ENCODE results near the gene CLEC5A. TPM values are rescaled to one million over a fixed set of nuclear protein-coding genes. Genes with fewer than 3 reads are reported as not detected.
"Not testable (repeated sequence)": the region's sequence is repeated elsewhere in the genome, so short reads cannot be mapped to it uniquely, and the experiment has no call there.

The CLEC5A gene
- total RNA-seq (under 1 TPM in 1 of 2 donors, not detected in 1; 0.27 TPM), total RNA-seq (0 reads per million in 2 donors)

GRCh38 chr7:141946796-141947195 is at the start of gene CLEC5A:
TSS of gene CLEC5A (minus strand) at chr7:141946974. CDS start at chr7:141946292, 682 bp downstream.
- no peak within 1 kb of the TSS for H3K4me3 Mint-ChIP-seq
- H3K36me3 Mint-ChIP-seq (ENCODE audit: low read depth) = no peaks in the 10 kb centered on the region
- peaks cover 17% of the 10 kb centered on the region for H3K27me3 Mint-ChIP-seq

DNA sequence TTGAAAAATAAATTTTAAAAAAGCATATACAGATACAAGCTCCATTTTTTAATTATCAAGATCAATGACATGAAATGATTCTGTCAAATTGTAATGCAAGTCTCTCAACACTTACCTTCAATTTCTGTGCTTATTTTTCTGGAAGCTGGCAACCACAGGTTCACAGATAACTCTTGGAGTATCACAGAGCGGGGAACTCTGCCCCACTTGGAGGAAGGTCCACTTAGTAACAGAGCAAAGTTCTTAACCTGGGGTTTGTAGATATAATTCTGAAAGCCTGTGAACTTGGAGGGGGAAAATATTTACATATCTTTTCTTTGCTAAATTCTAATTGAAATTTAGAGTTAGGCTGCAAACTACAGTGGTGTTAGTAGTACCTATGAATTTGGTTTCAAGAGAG is 46.6 kb upstream of the CLEC5A start:
- no peaks in the 10 kb centered on the region for H3K9me3 ChIP-seq (ENCODE audit: control insufficient read depth, low read length, poor library complexity, severe bottlenecking)
- H3K4me1 Mint-ChIP-seq = peaks cover 4% of the 10 kb centered on the region
- DNase-seq (no peak), ATAC-seq (no peak)
- no peak overlapping the region for H3K4me3 Mint-ChIP-seq
- H3K27me3 Mint-ChIP-seq = no peaks in the 10 kb centered on the region
- H3K36me3 Mint-ChIP-seq (ENCODE audit: low read depth) = no peaks in the 10 kb centered on the region
- H3K27ac Mint-ChIP-seq = no peak overlapping the region

More at GRCh38 chr7:141946796-141947195, at the start of gene CLEC5A:
- Mint-ChIP-seq H3K4me1 (no peaks in the 10 kb centered on the region), H3K27ac (peak within 1 kb of the TSS; percentile 22)
- DNase-seq (no peak), ATAC-seq (no peak)
- H3K9me3 ChIP-seq (ENCODE audit: control insufficient read depth, low read length, poor library complexity, severe bottlenecking) = peaks cover 2% of the 10 kb centered on the region

DNA sequence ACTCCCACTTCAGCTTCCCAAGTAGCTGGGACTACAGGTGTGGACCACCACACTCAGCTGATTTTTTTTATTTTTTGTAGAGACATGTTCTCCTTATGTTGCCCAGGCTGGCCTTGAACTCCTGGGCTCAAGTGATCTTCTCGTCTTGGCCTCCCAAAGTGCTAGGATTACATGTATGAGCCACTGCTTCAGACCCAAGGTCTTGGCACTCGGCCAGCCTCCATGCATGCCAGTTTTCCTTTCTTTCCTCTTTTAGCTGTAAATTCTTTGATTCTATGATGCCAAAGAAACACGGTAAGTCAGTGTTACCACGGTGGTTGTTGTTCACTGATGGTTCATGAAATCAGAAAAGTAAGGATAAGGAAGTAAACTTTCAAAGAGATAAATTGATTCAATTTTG is 45.9 kb upstream of the CLEC5A start:
- no peak overlapping the region for H3K4me3 Mint-ChIP-seq
- no peaks in the 10 kb centered on the region for H3K36me3 Mint-ChIP-seq (ENCODE audit: low read depth)
- no peak overlapping the region for H3K27ac Mint-ChIP-seq
- H3K4me1 Mint-ChIP-seq = peaks cover 4% of the 10 kb centered on the region
- H3K9me3 ChIP-seq (ENCODE audit: control insufficient read depth, low read length, poor library complexity, severe bottlenecking) = no peaks in the 10 kb centered on the region
- no peak for ATAC-seq
- no peak for DNase-seq
- no peaks in the 10 kb centered on the region for H3K27me3 Mint-ChIP-seq

DNA sequence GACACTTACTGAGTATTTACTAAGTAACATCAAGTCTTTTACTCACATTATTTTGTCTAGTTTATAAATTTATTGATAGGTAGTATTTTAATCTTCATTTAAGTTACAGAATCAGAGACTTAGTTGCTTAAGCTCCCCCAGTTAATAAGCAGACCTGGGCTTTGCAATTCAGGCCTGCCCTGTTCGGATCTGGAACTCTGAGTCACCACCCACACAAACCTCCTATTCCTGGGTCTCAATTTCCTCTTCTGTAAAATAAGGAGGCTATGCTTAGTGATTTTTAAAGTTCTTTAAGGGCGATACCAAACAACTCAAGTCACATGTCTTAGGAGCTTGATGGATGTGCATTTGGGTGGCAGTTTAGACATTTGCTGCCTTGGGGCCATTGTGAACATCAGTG is 45.4 kb upstream of the CLEC5A start:
- Mint-ChIP-seq H3K4me1 (peaks cover 4% of the 10 kb centered on the region), H3K4me3 (no peak overlapping the region), H3K36me3 (ENCODE audit: low read depth) (no peaks in the 10 kb centered on the region), H3K27ac (no peak overlapping the region), H3K27me3 (no peaks in the 10 kb centered on the region)
- no peaks in the 10 kb centered on the region for H3K9me3 ChIP-seq (ENCODE audit: control insufficient read depth, low read length, poor library complexity, severe bottlenecking)
- DNase-seq (no peak), ATAC-seq (no peak)

- Mint-ChIP-seq H3K36me3 (ENCODE audit: low read depth) (no peaks in the 10 kb centered on the region), H3K4me1 (peaks cover 5% of the 10 kb centered on the region), H3K27me3 (peaks cover under 1% of the 10 kb centered on the region), H3K4me3 (peak overlapping the region; percentile 4), H3K27ac (no peak overlapping the region)
- no peak for ATAC-seq
- H3K9me3 ChIP-seq (ENCODE audit: control insufficient read depth, low read length, poor library complexity, severe bottlenecking) = no peaks in the 10 kb centered on the region
- DNase-seq = no peak
These were observed 44.4 kb upstream of the CLEC5A start for GRCh38 chr7:141991140-141991539.

GRCh38 chr7:141990011-141990725 is 43.4 kb upstream of the CLEC5A start:
- no peaks in the 10 kb centered on the region for H3K36me3 Mint-ChIP-seq (ENCODE audit: low read depth)
- no peak for ATAC-seq
- no peak overlapping the region for H3K4me3 Mint-ChIP-seq
- H3K27ac Mint-ChIP-seq = no peak overlapping the region
- H3K27me3 Mint-ChIP-seq = peaks cover 4% of the 10 kb centered on the region
- no peaks in the 10 kb centered on the region for H3K9me3 ChIP-seq (ENCODE audit: control insufficient read depth, low read length, poor library complexity, severe bottlenecking)
- peaks cover 6% of the 10 kb centered on the region for H3K4me1 Mint-ChIP-seq
- DNase-seq = no peak

DNA sequence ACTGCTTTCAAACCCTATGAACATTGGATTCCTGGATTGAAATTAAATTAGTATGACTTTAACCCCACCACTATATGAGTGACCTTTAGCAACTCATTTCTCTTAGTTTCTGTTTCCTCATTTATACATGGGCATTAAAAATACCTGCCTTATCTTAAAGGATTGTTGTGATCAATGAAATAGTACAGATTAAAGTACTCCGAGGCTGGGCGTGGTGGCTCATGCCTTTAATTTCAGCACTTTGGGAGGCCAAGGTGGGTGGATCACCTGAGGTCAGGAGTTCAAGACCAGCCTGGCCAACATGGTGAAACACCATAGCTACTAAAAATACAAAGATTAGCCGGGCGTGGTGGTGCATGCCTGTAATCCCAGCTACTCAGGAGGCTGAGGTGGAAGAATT is 41.0 kb upstream of the CLEC5A start:
- H3K27me3 Mint-ChIP-seq; H3K27ac Mint-ChIP-seq; H3K4me3 Mint-ChIP-seq; H3K4me1 Mint-ChIP-seq; H3K36me3 Mint-ChIP-seq (ENCODE audit: low read depth); ATAC-seq; H3K9me3 ChIP-seq (ENCODE audit: control insufficient read depth, low read length, poor library complexity, severe bottlenecking); DNase-seq: not testable (repeated sequence)

DNA sequence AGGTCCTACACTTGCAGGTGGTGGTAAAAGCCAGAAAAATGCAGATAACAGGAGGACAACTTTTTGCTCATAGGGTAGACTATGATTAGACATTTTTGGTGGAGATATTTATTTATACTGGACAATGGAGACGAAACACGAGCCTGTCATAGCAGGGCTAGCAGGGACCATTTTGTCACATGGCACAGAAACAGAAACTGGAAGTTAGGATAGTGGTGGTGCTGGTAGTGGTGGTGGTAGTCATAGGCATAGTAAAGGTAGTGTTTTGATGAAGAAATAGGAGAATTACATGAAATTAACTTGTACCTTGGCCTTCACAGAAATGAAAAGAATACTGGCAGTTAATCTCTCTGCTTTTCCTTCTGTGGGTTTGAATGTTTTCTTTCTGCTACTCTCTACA is 40.1 kb upstream of the CLEC5A start:
- H3K27me3 Mint-ChIP-seq = peaks cover 4% of the 10 kb centered on the region
- H3K9me3 ChIP-seq (ENCODE audit: control insufficient read depth, low read length, poor library complexity, severe bottlenecking) = no peaks in the 10 kb centered on the region
- H3K36me3 Mint-ChIP-seq (ENCODE audit: low read depth) = no peaks in the 10 kb centered on the region
- peaks cover 6% of the 10 kb centered on the region for H3K4me1 Mint-ChIP-seq
- no peak overlapping the region for H3K4me3 Mint-ChIP-seq
- ATAC-seq (no peak), DNase-seq (no peak)
- no peak overlapping the region for H3K27ac Mint-ChIP-seq

- not testable (repeated sequence) for H3K27me3 Mint-ChIP-seq; H3K9me3 ChIP-seq (ENCODE audit: control insufficient read depth, low read length, poor library complexity, severe bottlenecking); ATAC-seq; DNase-seq; H3K36me3 Mint-ChIP-seq (ENCODE audit: low read depth); H3K27ac Mint-ChIP-seq; H3K4me1 Mint-ChIP-seq; H3K4me3 Mint-ChIP-seq
These were observed 39.2 kb upstream of the CLEC5A start for GRCh38 chr7:141985926-141986325.

DNA sequence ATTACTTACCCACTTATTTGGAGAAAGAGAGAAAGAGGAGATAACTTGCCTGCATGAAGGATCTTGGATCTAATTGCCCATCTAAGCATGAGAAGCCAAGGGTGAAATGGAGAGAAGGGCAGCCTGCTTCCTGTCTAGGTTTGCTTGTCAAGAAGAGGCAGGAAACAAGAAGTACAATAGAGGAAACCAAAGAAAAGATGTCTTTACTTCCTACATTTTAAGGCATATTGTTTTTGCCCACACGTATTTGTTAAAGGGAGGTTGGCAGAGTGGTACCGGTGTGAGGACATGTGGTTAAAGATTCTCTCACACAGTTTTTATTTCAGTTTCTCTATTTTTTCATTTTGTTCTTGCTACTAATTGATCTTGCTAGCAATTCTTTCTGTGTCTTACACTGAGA is 32.8 kb upstream of the CLEC5A start:
- Mint-ChIP-seq H3K4me3 (no peak overlapping the region), H3K27ac (no peak overlapping the region), H3K4me1 (peaks cover 11% of the 10 kb centered on the region), H3K36me3 (ENCODE audit: low read depth) (no peaks in the 10 kb centered on the region), H3K27me3 (no peaks in the 10 kb centered on the region)
- H3K9me3 ChIP-seq (ENCODE audit: control insufficient read depth, low read length, poor library complexity, severe bottlenecking) = no peaks in the 10 kb centered on the region
- ATAC-seq (no peak), DNase-seq (no peak)

DNA sequence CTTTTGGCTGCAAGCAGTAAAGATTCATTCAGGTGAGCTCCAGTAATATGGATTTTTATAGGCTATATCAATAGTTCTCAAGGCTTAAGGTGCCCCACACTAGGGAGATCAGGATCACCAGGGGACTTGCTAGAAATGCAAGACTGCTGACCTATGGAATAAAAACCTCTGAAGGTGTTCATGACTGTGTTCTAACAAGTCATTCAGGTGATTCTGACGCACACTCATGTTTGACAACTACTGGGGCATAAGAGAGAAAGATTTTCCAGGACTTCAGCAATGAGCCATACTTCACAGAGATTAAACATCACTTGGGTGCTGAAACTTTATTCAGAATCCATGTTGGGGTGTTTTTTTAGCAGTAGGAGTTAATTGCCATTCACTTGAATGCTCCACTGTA is 31.6 kb upstream of the CLEC5A start:
- Mint-ChIP-seq H3K36me3 (ENCODE audit: low read depth) (no peaks in the 10 kb centered on the region), H3K27me3 (no peaks in the 10 kb centered on the region), H3K27ac (no peak overlapping the region), H3K4me3 (no peak overlapping the region), H3K4me1 (peaks cover 12% of the 10 kb centered on the region)
- DNase-seq = no peak
- no peak for ATAC-seq
- no peaks in the 10 kb centered on the region for H3K9me3 ChIP-seq (ENCODE audit: control insufficient read depth, low read length, poor library complexity, severe bottlenecking)

GRCh38 chr7:141976524-141977245 is 29.9 kb upstream of the CLEC5A start:
- Mint-ChIP-seq H3K4me3 (peak overlapping the region; percentile 84), H3K27me3 (peaks cover 5% of the 10 kb centered on the region), H3K27ac (peak overlapping the region; percentile 14), H3K36me3 (ENCODE audit: low read depth) (no peaks in the 10 kb centered on the region), H3K4me1 (peaks cover 12% of the 10 kb centered on the region)
- DNase-seq (no peak), ATAC-seq (no peak)
- H3K9me3 ChIP-seq (ENCODE audit: control insufficient read depth, low read length, poor library complexity, severe bottlenecking) = no peaks in the 10 kb centered on the region

DNA sequence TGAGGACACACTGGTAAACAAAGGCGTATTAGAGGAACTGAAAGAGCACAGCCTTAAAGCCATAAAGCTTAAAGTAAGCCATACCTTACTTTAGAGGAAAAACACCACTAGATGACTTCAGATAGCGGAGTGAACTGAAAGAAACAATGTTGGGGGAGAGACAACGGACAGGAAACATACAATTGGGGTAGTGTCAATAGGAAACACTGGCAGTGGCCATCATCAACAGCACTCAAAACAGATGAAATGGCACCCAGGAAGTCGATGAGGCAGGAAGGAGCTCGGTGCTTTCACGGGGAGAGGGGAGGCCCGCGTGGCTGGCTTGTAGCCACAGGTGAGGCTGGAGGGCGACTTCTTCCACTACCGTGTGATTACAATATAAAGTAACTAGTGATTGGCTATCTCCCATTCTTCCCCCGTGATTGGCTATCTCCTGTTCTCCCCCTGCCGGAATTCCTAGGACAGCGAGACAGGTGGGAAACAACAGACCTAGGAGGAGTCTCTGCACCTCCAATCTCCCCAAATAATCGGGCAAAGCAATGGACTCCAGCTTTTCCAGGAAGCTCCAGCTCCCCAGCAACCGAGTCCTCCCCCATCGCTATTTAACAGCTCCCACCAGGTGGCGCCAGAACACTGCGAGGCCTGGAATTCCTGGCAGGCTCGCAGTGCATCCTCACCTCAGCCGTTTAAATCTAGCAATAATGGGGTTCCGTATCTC is 29.2 kb upstream of the CLEC5A start:
- Mint-ChIP-seq H3K36me3 (ENCODE audit: low read depth) (no peaks in the 10 kb centered on the region), H3K4me3 (peak overlapping the region; percentile 84), H3K4me1 (peaks cover 12% of the 10 kb centered on the region), H3K27ac (peak overlapping the region; percentile 14), H3K27me3 (peaks cover 5% of the 10 kb centered on the region)
- peak; percentile 90 for ATAC-seq
- peak; percentile 15 to 63 (median 15) for DNase-seq
- no peaks in the 10 kb centered on the region for H3K9me3 ChIP-seq (ENCODE audit: control insufficient read depth, low read length, poor library complexity, severe bottlenecking)

All from T-helper 17 cell (primary cell).